Heart left ventricle (tissue), 13 donors: ENCODE results near the gene PPA1.

Experiments used
- POLR2A ChIP-seq, 2 donors: fragments of 450-650 bp; IDR thresholded peaks; one replicate each; pipeline ENCODE4 v1.6.1; 2017; ENCODE audit warnings: antibody characterized with exemption in 2 of 2, mild to moderate bottlenecking in 2 of 2, moderate library complexity in 2 of 2
- TF ChIP-seq, protein P1 (sequence below), 12 donors: fragments of 200-600 bp; sonication (generic) in 4 of 12; IDR thresholded peaks; one replicate each; pipeline versions ENCODE4 v1.5.0 to v1.8.0; 2018 to 2022; ENCODE audit warnings: antibody characterized with exemption in 12 of 12, mild to moderate bottlenecking in 5 of 12
- donor health status: ischemic (EF 13 %, LVEDD 7.1; RV severe dilation, severe dysfunction).
- donor health status: DM: no; HTN: yes; CAD: no.
- donor health status: DM: no; HTN: no; CAD: no.
- donor health status: ischemic (EF 25% LVEDD 6.9; RV normal size, moderate dysfunction).
- donor health status: ischemic (EF 25% LVEDD 5.7; RV mildly dilated, moderate dysfunction).
- donor health status: ischemic (EF 35%, LVEDD 5.7; RV mildly dilated, moderate dysfunction).
- donor health status: nonischemic (EF 11% LVEDD 7.7; RV severe dilation, severe dysfunction).
- donor health status: DM: yes; HTN: yes; CAD: no.
- donor health status: PGD.
- donor health status: ischemic (EF 29% LVEDD 5.4; RV normal size, mild dysfunction).
- donor health status: nonischemic (EF 23%, LVEDD 6.1; RV moderate dilation, normal function).

- TF ChIP-seq, protein P1, sequence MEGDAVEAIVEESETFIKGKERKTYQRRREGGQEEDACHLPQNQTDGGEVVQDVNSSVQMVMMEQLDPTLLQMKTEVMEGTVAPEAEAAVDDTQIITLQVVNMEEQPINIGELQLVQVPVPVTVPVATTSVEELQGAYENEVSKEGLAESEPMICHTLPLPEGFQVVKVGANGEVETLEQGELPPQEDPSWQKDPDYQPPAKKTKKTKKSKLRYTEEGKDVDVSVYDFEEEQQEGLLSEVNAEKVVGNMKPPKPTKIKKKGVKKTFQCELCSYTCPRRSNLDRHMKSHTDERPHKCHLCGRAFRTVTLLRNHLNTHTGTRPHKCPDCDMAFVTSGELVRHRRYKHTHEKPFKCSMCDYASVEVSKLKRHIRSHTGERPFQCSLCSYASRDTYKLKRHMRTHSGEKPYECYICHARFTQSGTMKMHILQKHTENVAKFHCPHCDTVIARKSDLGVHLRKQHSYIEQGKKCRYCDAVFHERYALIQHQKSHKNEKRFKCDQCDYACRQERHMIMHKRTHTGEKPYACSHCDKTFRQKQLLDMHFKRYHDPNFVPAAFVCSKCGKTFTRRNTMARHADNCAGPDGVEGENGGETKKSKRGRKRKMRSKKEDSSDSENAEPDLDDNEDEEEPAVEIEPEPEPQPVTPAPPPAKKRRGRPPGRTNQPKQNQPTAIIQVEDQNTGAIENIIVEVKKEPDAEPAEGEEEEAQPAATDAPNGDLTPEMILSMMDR (IDR thresholded peaks at IDR 0.05) = peak in 2 of 12 donors; percentile 15 to 29
- TF ChIP-seq POLR2A (IDR thresholded peaks at IDR 0.05) = no peak
These were observed 41.4 kb upstream of the PPA1 start for GRCh38 chr10:70274643-70275042.
